B cell (primary cell): ENCODE results near the gene PHC2. TPM values are rescaled to one million over a fixed set of nuclear protein-coding genes. Genes with fewer than 3 reads are reported as not detected.

Source experiments
- ATAC-seq: fragments of 200-7000 bp; cut with Tn5 transposase; one replicate; pipeline ENCODE4 v1.10.0; 2021; ENCODE audit warnings: low read depth, mild to moderate bottlenecking, moderate number of reproducible peaks, moderate library complexity
- CTCF ChIA-PET: fragments of 350-600 bp; sonication (Branson Sonifier 250); formaldehyde crosslinking; loops from one replicate; lab custom pipeline; 2021; ENCODE audit warnings: antibody characterized with exemption, inconsistent platforms; lab: Charles Lee
- POLR2A ChIA-PET: fragments of 350-600 bp; sonication (Branson Sonifier 250); formaldehyde crosslinking; loops from one replicate; lab custom pipeline; 2021; ENCODE audit warnings: antibody characterized with exemption; lab: Charles Lee
- DNase-seq: peaks from one replicate; pipeline ENCODE4 v3.0.0; 2013
- H2AFZ ChIP-seq: 2 replicates; pipeline ENCODE4 v1.6.1; 2012; ENCODE audit warnings: mild to moderate bottlenecking, low read depth, low read length; ENCODE audit not compliant: insufficient read depth, poor library complexity, severe bottlenecking
- H3K27ac ChIP-seq, 2 donors: 1 replicate in 1 of 2; 2 replicates in 1 of 2; pipeline ENCODE4 v1.5.1; 2012 to 2013; ENCODE audit warnings: low read length in 2 of 2, mild to moderate bottlenecking in 2 of 2, moderate library complexity in 1 of 2
- H3K27me3 ChIP-seq, 4 experiments: fragments of 200-600 bp in 1 of 4; sonication (generic) in 1 of 4; replicated peaks in 1 of 4; 1 replicate in 2 of 4; 2 replicates in 2 of 4; pipeline versions ENCODE4 v1.6.1 to v1.7.0; 2013 to 2016; ENCODE audit warnings: low read length in 3 of 4, mild to moderate bottlenecking in 2 of 4, mixed read lengths in 1 of 4, moderate library complexity in 1 of 4; ENCODE audit not compliant: insufficient read depth in 4 of 4, control insufficient read depth in 3 of 4; ENCODE audit errors: control extremely low read depth in 1 of 4
- H3K36me3 ChIP-seq, 2 experiments: replicated peaks in 1 of 2; 1 replicate in 1 of 2; 2 replicates in 1 of 2; pipeline versions ENCODE4 v1.6.1 to v1.7.1; 2013; ENCODE audit warnings: low read length in 1 of 2; ENCODE audit not compliant: insufficient read depth in 2 of 2, control insufficient read depth in 1 of 2; ENCODE audit errors: control extremely low read depth in 1 of 2, extremely low read depth in 1 of 2
- H3K4me1 ChIP-seq, 2 donors: fragments of 200-600 bp in 1 of 2; sonication (generic) in 1 of 2; 1 replicate in 1 of 2; 2 replicates in 1 of 2; pipeline versions ENCODE4 v1.5.1 to v1.6.1; 2013 to 2017; ENCODE audit warnings: low read length in 2 of 2; ENCODE audit not compliant: control insufficient read depth in 2 of 2, insufficient read depth in 2 of 2
- H3K4me2 ChIP-seq: replicated peaks from 2 replicates; pipeline ENCODE3; 2012; ENCODE audit warnings: mild to moderate bottlenecking, low read depth, low read length; ENCODE audit not compliant: poor library complexity, severe bottlenecking
- H3K4me3 ChIP-seq, 5 experiments: fragments of 200-600 bp in 1 of 5; sonication (generic) in 1 of 5; 1 replicate in 3 of 5; 2 replicates in 2 of 5; pipeline versions ENCODE4 v1.5.1 to v1.7.0; 2011 to 2016; ENCODE audit warnings: low read length in 4 of 5, mild to moderate bottlenecking in 4 of 5, low read depth in 2 of 5, control low read depth in 1 of 5, moderate library complexity in 1 of 5; ENCODE audit not compliant: insufficient read depth in 1 of 5; ENCODE audit errors: control extremely low read depth in 1 of 5, extremely low read depth in 1 of 5
- H3K79me2 ChIP-seq: fragments of 200-600 bp; sonication (generic); one replicate; pipeline ENCODE4 v1.6.0; 2016; ENCODE audit warnings: low read length; ENCODE audit not compliant: control insufficient read depth, insufficient read depth
- H3K9ac ChIP-seq: fragments of 200-600 bp; sonication (generic); 2 replicates; pipeline ENCODE4 v1.6.1; 2017; ENCODE audit warnings: mild to moderate bottlenecking, low read length, moderate library complexity
- H3K9me3 ChIP-seq, 3 donors: one replicate each; pipeline versions ENCODE4 v1.6.1 to v1.7.1; 2013; ENCODE audit warnings: low read length in 2 of 3; ENCODE audit not compliant: control insufficient read depth in 2 of 3, insufficient read depth in 1 of 3; ENCODE audit errors: control extremely low read depth in 1 of 3
- H4K20me1 ChIP-seq: 2 replicates; pipeline ENCODE4 v1.6.0; 2012; ENCODE audit warnings: mild to moderate bottlenecking, low read length; ENCODE audit not compliant: insufficient read depth, control insufficient read depth, poor library complexity, severe bottlenecking
- H3K27ac Mint-ChIP-seq: one replicate; pipeline ENCODE4 v1.8.0; 2021; ENCODE audit warnings: mixed read lengths
- H3K27me3 Mint-ChIP-seq: one replicate; pipeline ENCODE4 v1.8.0; 2021; ENCODE audit warnings: mixed read lengths
- H3K4me1 Mint-ChIP-seq: one replicate; pipeline ENCODE4 v1.8.0; 2021; ENCODE audit warnings: mixed read lengths
- H3K4me3 Mint-ChIP-seq: one replicate; pipeline ENCODE4 v1.8.0; 2021; ENCODE audit warnings: mixed read lengths
- H3K9me3 Mint-ChIP-seq: one replicate; pipeline ENCODE4 v1.8.0; 2022; ENCODE audit warnings: mixed read lengths; ENCODE audit not compliant: insufficient read depth
- CTCF ChIP-seq: fragments of 200-600 bp; IDR thresholded peaks from one replicate; pipeline ENCODE4 v1.8.0; 2022; ENCODE audit warnings: antibody characterized with exemption, mild to moderate bottlenecking
- EZH2 ChIP-seq: IDR thresholded peaks from 2 replicates; pipeline ENCODE4 v1.6.1; 2012; ENCODE audit warnings: borderline replicate concordance, low read depth, mild to moderate bottlenecking, moderate library complexity, low read length; ENCODE audit not compliant: insufficient read depth, poor library complexity, severe bottlenecking
- WGBS: methylation state at CpG from one replicate; pipeline ENCODE4 v1.1.5; 2013; ENCODE audit warnings: missing lambda C conversion rate; ENCODE audit not compliant: insufficient coverage; 5-methylcytosine and 5-hydroxymethylcytosine counted together
- intact Hi-C: fragments of 100-400 bp; cut with micrococcal nuclease; formaldehyde crosslinking; loops from one replicate; pipeline ENCODE4 v1.10.0; 2022
- polyA plus RNA-seq: library from polyadenylated mRNA; depleted of rRNA; stranded (reverse); fragments of >200 nt; gene quantifications from 2 replicates; pipeline ENCODE4 v1.2.3, GENCODE V29; 2012
- total RNA-seq, 2 donors: library from RNA; stranded (reverse); fragments of 120-200 nt in 1 of 2; gene quantifications; 1 replicate in 1 of 2; 2 replicates in 1 of 2; pipeline versions ENCODE4 v1.2.3 to v1.2.4, GENCODE V29; 2013 to 2022

The PHC2 gene
- total and polyA plus RNA-seq, 2 donors (not counting 1 experiment from before 2014, with no cell fraction given), result 23.1 to 23.4 TPM

DNA sequence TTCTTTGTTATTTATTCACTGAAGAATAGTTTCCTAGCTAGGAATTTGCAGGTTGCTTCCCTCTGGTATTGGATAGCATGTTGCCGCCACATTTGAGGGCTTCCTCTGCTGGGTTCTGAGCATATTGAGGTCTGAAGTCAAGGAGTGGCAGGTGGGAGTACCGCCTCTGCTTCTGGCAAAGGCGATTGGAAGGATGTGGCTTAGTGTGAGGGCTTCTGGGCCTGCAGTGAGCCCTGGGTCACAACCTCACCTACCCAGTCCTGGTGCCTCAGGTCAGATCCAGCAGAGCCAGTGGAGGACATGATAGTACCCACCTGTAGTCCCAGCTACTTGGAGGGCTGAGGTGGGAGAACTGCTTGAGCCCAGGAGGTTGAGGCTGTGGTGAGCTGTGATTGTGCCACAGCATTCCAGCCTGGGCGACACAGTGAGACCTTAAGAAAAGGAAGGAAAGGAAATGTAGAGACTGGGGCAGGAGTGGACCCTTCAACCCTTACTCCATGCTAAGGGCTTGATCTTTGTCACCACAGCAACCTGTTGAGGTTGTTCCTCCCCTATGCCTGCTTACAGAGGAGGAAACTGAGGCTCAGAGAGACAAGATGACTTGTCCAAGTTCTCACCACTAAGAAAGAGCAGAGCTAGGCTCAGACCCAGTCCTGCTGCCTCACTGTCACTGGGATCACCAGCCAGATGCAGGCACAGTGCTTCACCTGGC, 132.8 kb downstream of the PHC2 start:
- Mint-ChIP-seq H3K4me1 (no peaks in the 10 kb centered on the region), H3K4me3 (no peak overlapping the region), H3K9me3 (no peaks in the 10 kb centered on the region), H3K27ac (no peak overlapping the region), H3K27me3 (no peaks in the 10 kb centered on the region)
- H3K9me3 ChIP-seq, result no peaks in the 10 kb centered on the region
- intact Hi-C loops, result loop anchor here (5.0 kb wide), 2 partner anchors 54 to 314 kb away; no protein-coding TSS in a partner anchor
- 88% methylated on average over 3 of the region's 4 CpGs for WGBS
- no peaks in the 10 kb centered on the region for H3K79me2 ChIP-seq
- no peak overlapping the region for H3K9ac ChIP-seq
- no peak overlapping the region for H2AFZ ChIP-seq
- DNase-seq, result no peak
- H4K20me1 ChIP-seq, result peaks cover 6% of the 10 kb centered on the region
- no peak overlapping the region for H3K4me3 ChIP-seq
- H3K27ac ChIP-seq, result no peak overlapping the region
- no peak for ATAC-seq
- peaks cover 0 to 45% of the 10 kb centered on the region in 2 experiments for H3K36me3 ChIP-seq
- no peaks in the 10 kb centered on the region for H3K27me3 ChIP-seq
- CTCF ChIA-PET, result interaction anchor here (0.8 to 8.3 kb wide), 12 partner anchors 13 to 172 kb away, joined by 3 to 210 read pairs (median 4); partner anchors contain the start of gene ZSCAN20
- POLR2A ChIA-PET, result no interaction called here
- TF ChIP-seq EZH2, result no peak
- TF ChIP-seq CTCF, result no peak
- no peak overlapping the region for H3K4me2 ChIP-seq
- no peaks in the 10 kb centered on the region for H3K4me1 ChIP-seq

DNA sequence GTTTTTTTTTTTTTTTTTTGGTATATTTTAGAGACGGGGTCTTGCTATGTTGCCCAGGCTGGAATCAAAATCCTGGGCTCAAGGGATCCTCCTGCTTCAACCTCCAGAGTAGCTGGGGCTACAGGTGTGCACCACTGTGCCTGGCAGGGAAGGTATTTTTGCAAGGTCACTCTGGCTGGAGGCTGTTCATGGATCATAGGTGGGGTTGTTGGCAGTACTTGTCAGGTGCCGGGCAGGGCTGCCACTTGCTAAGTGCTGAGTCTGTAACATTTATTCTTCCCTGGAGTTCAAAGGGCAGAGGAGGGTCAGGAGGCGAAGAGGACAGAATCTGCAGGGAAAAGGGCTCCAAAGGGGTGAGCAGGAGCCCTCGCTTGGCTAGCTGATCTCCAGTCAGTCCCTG, 134.1 kb downstream of the PHC2 start:
- ChIA-PET POLR2A (no interaction called here), CTCF (interaction anchor here (0.7 to 8.3 kb wide), 25 partner anchors 8 to 316 kb away, joined by 3 to 210 read pairs (median 6); partner anchors contain the start of genes A3GALT2, TRIM62 and ZSCAN20)
- Mint-ChIP-seq H3K27me3 (no peaks in the 10 kb centered on the region), H3K27ac (no peak overlapping the region), H3K9me3 (no peaks in the 10 kb centered on the region), H3K4me1 (no peaks in the 10 kb centered on the region), H3K4me3 (no peak overlapping the region)
- Histone ChIP-seq H3K79me2 (no peaks in the 10 kb centered on the region), H2AFZ (no peak overlapping the region), H3K27me3 (no peaks in the 10 kb centered on the region), H3K4me2 (no peak overlapping the region), H3K9me3 (no peaks in the 10 kb centered on the region), H3K27ac (no peak overlapping the region), H3K4me1 (no peaks in the 10 kb centered on the region), H4K20me1 (peaks cover 6% of the 10 kb centered on the region), H3K4me3 (no peak overlapping the region), H3K9ac (no peak overlapping the region), H3K36me3 (peaks cover 0 to 48% of the 10 kb centered on the region in 2 experiments)
- no peak for TF ChIP-seq CTCF
- no peak for TF ChIP-seq EZH2
- intact Hi-C loops, result loop anchor here (5.0 kb wide), 2 partner anchors 55 to 315 kb away; no protein-coding TSS in a partner anchor
- no peak for ATAC-seq
- no peak for DNase-seq
- 81% methylated on average over 4 of the region's 4 CpGs for WGBS
